Right renal pelvis (tissue), 4 donors: ENCODE results near the gene TNIK. TPM values are rescaled to one million over a fixed set of nuclear protein-coding genes. Genes with fewer than 3 reads are reported as not detected.
"Not testable (repeated sequence)": the region's sequence is repeated elsewhere in the genome, so short reads cannot be mapped to it uniquely, and the experiment has no call there.

Experiments
- DNase-seq, 4 donors: peaks; one replicate each; pipeline ENCODE4 v3.0.0-alpha.2; 2013; ENCODE audit warnings: low read depth in 4 of 4, low spot score in 3 of 4, missing footprints in 1 of 4
- polyA plus RNA-seq, 4 donors: library from polyadenylated mRNA; unstranded; fragments of 120-200 nt; gene quantifications; one replicate each; pipeline ENCODE4 v1.2.1, GENCODE V29; 2013; ENCODE audit not compliant: insufficient read length in 4 of 4

The TNIK gene
- polyA plus RNA-seq, 4 donors, result 16.1 to 21.5 (median 18.6) TPM

- DNase-seq, result no peak
Observed at GRCh38 chr3:171321559-171322360, 138.4 kb downstream of the TNIK start.

- DNase-seq, result no peak
Observed at GRCh38 chr3:171320750-171321558, 139.3 kb downstream of the TNIK start.

DNA sequence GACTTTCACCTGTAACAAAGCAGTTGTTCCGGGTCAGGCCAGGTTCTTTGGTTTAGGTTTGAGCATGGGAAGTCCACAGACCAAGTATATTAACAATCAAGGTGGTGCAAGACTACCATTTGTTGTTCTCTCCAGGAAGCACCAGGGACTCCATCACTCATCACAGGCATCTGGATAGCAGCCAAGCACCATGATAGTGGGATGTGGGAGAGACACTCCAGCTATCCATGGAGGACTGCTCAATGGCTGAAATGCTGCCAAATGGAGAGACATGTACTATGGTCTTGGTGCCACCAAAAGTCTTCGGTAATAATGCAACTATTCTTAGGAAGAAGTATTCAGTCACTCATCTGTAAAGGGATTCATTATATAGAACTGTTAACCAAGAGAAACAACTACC, 143.0 kb downstream of the TNIK start:
- DNase-seq, result no peak

- DNase-seq, result no peak
Observed at GRCh38 chr3:171315919-171316318, 144.3 kb downstream of the TNIK start.

- DNase-seq, result peak in 3 of 4 donors; percentile 14 to 28 (median 22)
Observed at GRCh38 chr3:171315101-171315500, 145.1 kb downstream of the TNIK start.

DNA sequence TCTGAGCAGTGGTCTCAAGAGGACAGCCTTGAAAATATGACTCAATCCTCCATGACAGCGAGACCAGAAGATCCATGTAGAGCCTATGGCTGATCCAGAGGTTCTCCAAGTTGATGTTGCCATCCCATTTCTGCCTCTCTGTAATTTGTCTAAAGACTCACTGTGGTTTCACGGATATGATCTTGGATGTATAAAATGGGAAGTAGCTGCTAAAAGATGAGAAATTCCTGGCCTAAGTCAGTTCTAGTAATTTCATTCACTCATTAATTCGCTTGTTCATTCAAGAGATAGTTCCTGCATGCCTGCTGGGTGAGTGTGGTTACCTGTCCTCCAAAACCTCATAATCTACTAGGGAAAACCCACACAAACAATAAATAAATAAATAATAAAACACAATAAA, 145.9 kb downstream of the TNIK start:
- no peak for DNase-seq

GRCh38 chr3:171313702-171314101, 146.5 kb downstream of the TNIK start:
- DNase-seq, result no peak

DNA sequence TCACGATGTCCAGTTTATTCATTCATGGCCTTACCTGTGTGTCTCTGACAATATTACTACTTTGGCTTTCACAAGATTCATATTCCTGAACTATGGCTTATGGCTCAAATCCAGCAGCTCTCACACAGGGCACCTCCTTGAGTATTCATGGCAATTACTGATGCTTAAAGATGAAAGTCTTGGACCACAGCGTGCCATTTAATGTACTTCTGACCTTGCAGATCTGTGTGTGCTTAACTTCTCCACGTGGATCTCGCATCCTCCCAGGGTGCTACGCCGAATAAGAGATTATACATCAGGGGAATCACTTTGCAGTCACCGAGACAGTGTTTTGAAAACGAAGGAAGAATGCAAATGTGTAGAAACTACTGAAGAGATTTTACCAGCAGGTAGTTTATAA, 147.5 kb downstream of the TNIK start:
- no peak for DNase-seq

DNA sequence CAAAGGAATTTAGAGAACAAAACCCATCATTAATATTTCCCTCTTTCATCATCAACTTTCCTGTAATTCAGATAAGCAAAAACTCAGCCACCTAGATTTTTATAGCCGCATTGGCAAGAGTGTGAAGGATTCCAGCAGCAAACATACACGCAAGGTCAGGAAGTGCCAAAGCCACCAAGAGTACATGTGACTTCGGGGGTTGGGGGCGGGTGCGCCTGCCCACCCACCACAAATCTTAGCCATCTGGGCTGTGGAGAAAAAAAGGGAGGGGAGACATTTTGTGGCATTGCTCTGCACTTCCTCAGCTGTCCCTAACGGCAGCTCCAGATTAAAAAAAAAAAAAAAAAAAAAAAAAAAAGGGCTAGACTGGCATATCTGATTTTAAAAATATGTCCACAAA, 148.4 kb downstream of the TNIK start:
- DNase-seq, result no peak

DNA sequence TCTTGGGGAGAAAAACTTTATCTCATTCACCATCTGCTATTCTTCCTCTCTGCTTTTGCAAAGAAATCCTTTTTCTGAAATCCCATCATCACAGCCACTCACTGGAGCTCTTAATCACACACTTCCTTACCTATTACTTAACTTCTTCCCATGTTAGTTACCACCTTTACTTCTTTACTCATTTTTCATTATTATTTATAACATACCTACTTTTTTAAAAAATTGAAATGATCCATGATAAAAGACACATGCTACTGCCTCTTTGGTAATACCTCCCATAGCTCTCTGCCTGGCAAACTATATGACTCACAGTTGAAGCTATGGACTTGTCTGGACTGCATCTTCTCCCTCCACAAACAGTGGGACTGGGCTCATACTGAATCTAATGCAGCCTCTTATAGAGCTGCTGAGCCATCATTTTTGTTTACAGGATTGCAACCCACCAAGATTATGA, 150.3 kb downstream of the TNIK start:
- no peak for DNase-seq

DNA sequence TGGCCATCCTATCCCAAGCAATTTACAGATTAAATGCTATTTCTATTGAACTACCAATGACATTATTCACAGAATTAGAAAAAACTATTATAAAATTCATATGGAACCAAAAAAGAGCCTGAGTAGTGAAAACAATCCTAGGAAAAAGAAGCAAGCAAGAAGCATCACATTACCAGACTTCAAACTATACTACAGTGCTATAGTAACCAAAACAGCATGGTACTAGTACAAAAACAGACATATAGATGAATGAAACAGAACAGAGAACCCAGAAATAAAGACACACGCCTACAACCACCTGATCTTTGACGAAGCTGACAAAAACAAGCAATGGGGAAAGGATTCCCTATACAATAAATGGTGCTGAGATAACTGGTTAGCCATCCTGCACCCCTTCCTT, 152.2 kb downstream of the TNIK start:
- no peak for DNase-seq

DNA sequence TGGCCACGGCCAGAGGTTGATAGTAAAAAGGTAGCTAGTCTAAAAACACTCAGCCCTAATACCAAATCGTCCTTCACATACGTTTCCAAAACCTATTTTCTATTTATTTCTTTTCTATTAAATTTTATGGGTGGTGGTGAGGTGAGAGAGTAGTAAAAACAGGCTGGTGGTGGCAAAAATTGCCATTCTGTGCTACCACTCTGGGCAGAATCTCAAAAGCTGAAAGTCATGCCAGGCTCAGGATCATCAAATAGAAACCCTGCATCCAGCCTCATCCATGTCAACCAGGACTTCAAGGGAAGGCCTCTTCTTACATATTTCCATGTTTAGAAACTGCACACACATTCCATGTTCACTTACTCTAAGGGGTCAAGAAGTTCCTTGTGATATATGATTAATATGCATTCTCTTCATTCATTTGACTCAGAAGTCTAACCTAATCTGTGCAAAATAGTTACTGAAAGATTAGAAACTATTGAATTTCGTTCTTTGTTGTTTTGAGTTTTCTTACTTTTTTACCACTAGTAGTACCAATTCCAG, 153.1 kb downstream of the TNIK start:
- DNase-seq, result no peak

- DNase-seq, result no peak
Observed at GRCh38 chr3:171306631-171307030, 153.6 kb downstream of the TNIK start.

GRCh38 chr3:171305823-171306222, 154.4 kb downstream of the TNIK start:
- not testable (repeated sequence) for DNase-seq

- DNase-seq, result not testable (repeated sequence)
Observed at GRCh38 chr3:171304498-171304897, 155.7 kb downstream of the TNIK start.

GRCh38 chr3:171304017-171304416, 156.2 kb downstream of the TNIK start:
- DNase-seq, result not testable (repeated sequence)

- DNase-seq, result no peak
Observed at GRCh38 chr3:171301998-171302397, 158.2 kb downstream of the TNIK start.

GRCh38 chr3:171301002-171301401, 159.2 kb downstream of the TNIK start:
- no peak for DNase-seq

DNA sequence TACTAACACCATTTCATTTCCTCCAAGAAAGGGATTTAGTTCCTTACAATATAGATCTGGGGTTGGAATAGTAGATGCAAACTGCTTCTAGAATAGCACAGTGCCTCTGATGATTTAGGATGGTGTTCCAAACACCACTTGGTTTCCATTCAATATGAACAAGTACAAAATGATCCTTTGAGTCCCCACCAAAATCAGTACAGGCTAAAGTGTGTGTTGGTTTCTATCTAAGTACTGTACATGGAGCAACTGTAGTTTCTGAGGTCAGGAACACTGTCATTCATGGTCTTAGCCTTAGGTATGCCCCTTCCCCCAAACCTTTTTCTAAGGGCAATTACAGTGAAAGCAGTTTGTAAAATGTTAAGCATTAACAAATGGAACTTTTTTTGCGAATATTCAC, 162.3 kb downstream of the TNIK start:
- DNase-seq, result no peak

DNA sequence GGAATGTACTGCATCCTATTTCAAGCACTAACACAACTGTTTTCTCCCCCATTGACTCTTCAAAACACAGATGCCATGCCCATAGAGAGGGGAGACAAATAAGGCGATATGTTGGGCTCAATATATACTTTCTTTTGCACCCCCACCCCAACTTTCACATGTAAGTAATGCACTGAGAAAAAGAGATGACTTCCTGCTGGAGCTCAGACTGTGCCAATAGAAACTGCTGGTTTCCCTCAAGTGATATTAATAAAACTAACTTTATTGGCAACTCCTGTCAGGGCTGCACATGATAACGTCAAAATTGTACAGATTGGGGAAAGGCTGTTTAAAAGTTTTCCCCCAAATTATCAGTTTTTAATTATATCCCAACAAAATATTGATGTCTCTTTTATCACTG, 163.0 kb downstream of the TNIK start:
- DNase-seq, result no peak
